H9 (cell line): ENCODE data around the gene LRRC17. TPM values are rescaled to one million over a fixed set of nuclear protein-coding genes. Genes with fewer than 3 reads are reported as not detected.

Experiments
- DNase-seq: peaks from one replicate; pipeline ENCODE4 v3.0.0-alpha.2; 2017
- H2AFZ ChIP-seq: one replicate; pipeline ENCODE4 v1.6.1; 2013; ENCODE audit warnings: mild to moderate bottlenecking, low read length, control low read depth, moderate library complexity
- H2AK5ac ChIP-seq: 2 replicates; pipeline ENCODE4 v1.6.1; 2013; ENCODE audit warnings: low read length, control low read depth, mixed read lengths; ENCODE audit not compliant: insufficient read length
- H2BK120ac ChIP-seq: one replicate; pipeline ENCODE4 v1.6.1; 2013; ENCODE audit warnings: low read depth, mild to moderate bottlenecking, low read length, control low read depth, inconsistent platforms; ENCODE audit not compliant: poor library complexity, severe bottlenecking
- H2BK12ac ChIP-seq: 2 replicates; pipeline ENCODE4 v1.6.1; 2013; ENCODE audit warnings: low read length, control low read depth, mixed read lengths, low read depth; ENCODE audit not compliant: insufficient read length
- H2BK15ac ChIP-seq: 2 replicates; pipeline ENCODE4 v1.6.1; 2013; ENCODE audit warnings: low read depth, low read length, control low read depth
- H2BK20ac ChIP-seq: one replicate; pipeline ENCODE4 v1.6.1; 2013; ENCODE audit warnings: low read depth, mild to moderate bottlenecking, low read length, control low read depth, inconsistent platforms; ENCODE audit not compliant: poor library complexity, severe bottlenecking
- H2BK5ac ChIP-seq: 2 replicates; pipeline ENCODE4 v1.6.1; 2013; ENCODE audit warnings: low read length, control low read depth, mixed read lengths; ENCODE audit not compliant: insufficient read length
- H3K14ac ChIP-seq: 2 replicates; pipeline ENCODE4 v1.6.1; 2013; ENCODE audit warnings: low read length, control low read depth; ENCODE audit not compliant: insufficient read depth
- H3K18ac ChIP-seq: 2 replicates; pipeline ENCODE4 v1.6.1; 2013; ENCODE audit warnings: low read depth, mild to moderate bottlenecking, mixed read lengths, low read length, control low read depth; ENCODE audit not compliant: insufficient read length
- H3K23ac ChIP-seq: 2 replicates; pipeline ENCODE4 v1.6.1; 2013; ENCODE audit warnings: low read length, control low read depth, mixed read lengths, low read depth; ENCODE audit not compliant: insufficient read length
- H3K23me2 ChIP-seq: 2 replicates; pipeline ENCODE4 v1.6.1; 2013; ENCODE audit warnings: low read depth, mild to moderate bottlenecking, mixed read lengths, low read length, control low read depth; ENCODE audit not compliant: insufficient read length, poor library complexity, severe bottlenecking
- H3K27ac ChIP-seq: 2 replicates; pipeline ENCODE4 v1.5.1; 2013; ENCODE audit warnings: low read length, control low read depth, mixed read lengths, low read depth; ENCODE audit not compliant: insufficient read length
- H3K27me3 ChIP-seq: 2 replicates; pipeline ENCODE4 v1.6.1; 2013; ENCODE audit warnings: low read length, control low read depth, inconsistent platforms; ENCODE audit not compliant: insufficient read depth
- H3K4ac ChIP-seq: 2 replicates; pipeline ENCODE4 v1.6.1; 2013; ENCODE audit warnings: low read depth, mild to moderate bottlenecking, control low read depth, inconsistent platforms, low read length, moderate library complexity
- H3K4me1 ChIP-seq: 2 replicates; pipeline ENCODE4 v1.6.1; 2013; ENCODE audit warnings: low read length, control low read depth, inconsistent platforms; ENCODE audit not compliant: insufficient read depth
- H3K4me2 ChIP-seq: 2 replicates; pipeline ENCODE4 v1.6.1; 2013; ENCODE audit warnings: low read length, control low read depth, mixed read lengths; ENCODE audit not compliant: insufficient read length, insufficient read depth
- H3K56ac ChIP-seq: 2 replicates; pipeline ENCODE4 v1.6.1; 2013; ENCODE audit warnings: low read depth, mild to moderate bottlenecking, mixed read lengths, low read length, control low read depth; ENCODE audit not compliant: insufficient read length
- H3K79me1 ChIP-seq: 2 replicates; pipeline ENCODE4 v1.6.1; 2013; ENCODE audit warnings: low read depth, mild to moderate bottlenecking, moderate library complexity, low read length, control low read depth, inconsistent platforms; ENCODE audit not compliant: insufficient read depth, poor library complexity, severe bottlenecking
- H3K79me2 ChIP-seq: 2 replicates; pipeline ENCODE4 v1.6.1; 2013; ENCODE audit warnings: low read length, control low read depth, inconsistent platforms; ENCODE audit not compliant: insufficient read depth
- H3K9ac ChIP-seq: 2 replicates; pipeline ENCODE4 v1.6.1; 2013; ENCODE audit warnings: low read length, control low read depth, mixed read lengths; ENCODE audit not compliant: insufficient read length; ENCODE audit errors: extremely low read depth
- H3K9me3 ChIP-seq: one replicate; pipeline ENCODE4 v1.6.1; 2013; ENCODE audit warnings: low read depth, low read length, inconsistent platforms; ENCODE audit not compliant: control insufficient read depth
- H3T11ph ChIP-seq: one replicate; pipeline ENCODE4 v1.6.1; 2013; ENCODE audit warnings: mild to moderate bottlenecking, low read length, control low read depth, inconsistent platforms
- H4K20me1 ChIP-seq: one replicate; pipeline ENCODE4 v1.6.1; 2013; ENCODE audit not compliant: control insufficient read depth, insufficient read length, insufficient read depth
- H4K5ac ChIP-seq: 2 replicates; pipeline ENCODE4 v1.6.1; 2013; ENCODE audit warnings: low read depth, mild to moderate bottlenecking, mixed read lengths, low read length, control low read depth; ENCODE audit not compliant: insufficient read length
- H4K8ac ChIP-seq: replicated peaks from 2 replicates; pipeline ENCODE4 v1.6.1; 2013; ENCODE audit warnings: low read length, control low read depth, mixed read lengths, low read depth; ENCODE audit not compliant: insufficient read length
- H4K91ac ChIP-seq: 2 replicates; pipeline ENCODE4 v1.6.1; 2013; ENCODE audit warnings: low read depth, mild to moderate bottlenecking, moderate library complexity, mixed read lengths, low read length, control low read depth; ENCODE audit not compliant: insufficient read length
- H3K27ac Mint-ChIP-seq, 3 experiments: 2 replicates in 2 of 3; 3 replicates in 1 of 3; pipeline ENCODE4 v1.8.0; 2020 to 2021; ENCODE audit warnings: mixed read lengths in 3 of 3, mild to moderate bottlenecking in 1 of 3, moderate library complexity in 1 of 3
- H3K27me3 Mint-ChIP-seq: 2 replicates; pipeline ENCODE4 v1.8.0; 2021; ENCODE audit warnings: low read depth, mild to moderate bottlenecking, moderate library complexity, mixed read lengths
- H3K36me3 Mint-ChIP-seq, 3 experiments: 2 replicates in 2 of 3; 3 replicates in 1 of 3; pipeline ENCODE4 v1.8.0; 2020 to 2021; ENCODE audit warnings: low read depth in 3 of 3, mixed read lengths in 3 of 3; ENCODE audit not compliant: insufficient read depth in 1 of 3
- H3K4me1 Mint-ChIP-seq, 2 experiments: 2 replicates each; pipeline ENCODE4 v1.8.0; 2020; ENCODE audit warnings: mixed read lengths in 2 of 2
- H3K4me3 Mint-ChIP-seq, 2 experiments: 2 replicates in 1 of 2; 3 replicates in 1 of 2; pipeline ENCODE4 v1.8.0; 2020 to 2021; ENCODE audit warnings: mild to moderate bottlenecking in 2 of 2, mixed read lengths in 2 of 2, moderate library complexity in 1 of 2
- H3K9me3 Mint-ChIP-seq, 2 experiments: 2 replicates in 1 of 2; 3 replicates in 1 of 2; pipeline ENCODE4 v1.8.0; 2020; ENCODE audit warnings: mild to moderate bottlenecking in 2 of 2, mixed read lengths in 2 of 2, moderate library complexity in 1 of 2
- WGBS: extraction: QIAGEN DNeasy Blood & Tissue Kit; methylation state at CpG from one replicate; pipeline ENCODE4 v1.1.7; 2013; ENCODE audit warnings: missing lambda C conversion rate, low lambda C conversion rate, mixed read lengths; ENCODE audit not compliant: insufficient read length; ENCODE audit errors: extremely low coverage; 5-methylcytosine and 5-hydroxymethylcytosine counted together
- total RNA-seq: library from RNA; stranded (reverse); gene quantifications from 2 replicates; pipeline ENCODE4 v1.2.1, GENCODE V29; 2021
- TF ChIP-seq, protein P1 (sequence below): fragments of 200-600 bp; sonication (generic); conservative IDR thresholded peaks from 3 replicates; pipeline ENCODE4 v1.8.0; 2021; ENCODE audit warnings: antibody characterized with exemption, mild to moderate bottlenecking

Gene LRRC17
- total RNA-seq, 1 experiment from 2014 or later: 2.0 TPM

DNA sequence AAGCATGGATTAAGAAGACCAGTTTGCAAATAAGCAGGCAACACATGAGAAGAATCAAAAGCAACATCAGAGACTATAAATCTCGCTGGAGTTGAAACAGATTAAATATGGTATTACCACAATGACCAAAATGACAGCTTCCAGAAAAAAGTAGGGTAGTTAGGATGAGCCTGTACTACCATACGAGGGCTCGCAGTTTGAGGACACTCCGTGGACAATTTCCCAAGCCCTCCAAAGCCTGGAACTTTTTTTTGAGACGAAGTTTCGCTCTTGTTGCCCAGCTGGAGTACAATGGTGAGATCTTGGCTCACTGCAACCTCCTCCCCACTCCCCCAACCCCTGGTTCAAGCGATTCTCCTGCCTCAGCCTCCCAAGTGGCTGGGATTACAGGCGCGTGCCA lies 1.0 kb downstream of the LRRC17 start:
- peaks cover 37 to 47% of the 10 kb centered on the region in 2 experiments for H3K4me1 Mint-ChIP-seq
- no peaks in the 10 kb centered on the region for H3K79me1 ChIP-seq
- H3K23ac ChIP-seq: no peak overlapping the region
- H2BK12ac ChIP-seq: no peak overlapping the region
- no peak for DNase-seq
- H3K18ac ChIP-seq: no peak overlapping the region
- no peak overlapping the region for H3K4me2 ChIP-seq
- H3K27ac Mint-ChIP-seq: no peak overlapping the region
- no peak overlapping the region for H3K4ac ChIP-seq
- H4K91ac ChIP-seq: no peak overlapping the region
- no peak overlapping the region for H3K27ac ChIP-seq
- H3K56ac ChIP-seq: no peak overlapping the region
- no peaks in the 10 kb centered on the region for H3K9me3 Mint-ChIP-seq
- H4K5ac ChIP-seq: no peak overlapping the region
- H3T11ph ChIP-seq: no peak overlapping the region
- H3K27me3 Mint-ChIP-seq: no peaks in the 10 kb centered on the region
- no peaks in the 10 kb centered on the region for H3K79me2 ChIP-seq
- no peak overlapping the region for H2AK5ac ChIP-seq
- H2BK5ac ChIP-seq: no peak overlapping the region
- no peaks in the 10 kb centered on the region for H3K27me3 ChIP-seq
- H3K4me3 Mint-ChIP-seq: no peak overlapping the region
- no peaks in the 10 kb centered on the region for H4K20me1 ChIP-seq
- H2BK120ac ChIP-seq: no peak overlapping the region
- WGBS: no CpG with 5 or more reads among the region's 9 CpGs
- peaks cover 3% of the 10 kb centered on the region for H3K4me1 ChIP-seq
- TF ChIP-seq, protein P1, sequence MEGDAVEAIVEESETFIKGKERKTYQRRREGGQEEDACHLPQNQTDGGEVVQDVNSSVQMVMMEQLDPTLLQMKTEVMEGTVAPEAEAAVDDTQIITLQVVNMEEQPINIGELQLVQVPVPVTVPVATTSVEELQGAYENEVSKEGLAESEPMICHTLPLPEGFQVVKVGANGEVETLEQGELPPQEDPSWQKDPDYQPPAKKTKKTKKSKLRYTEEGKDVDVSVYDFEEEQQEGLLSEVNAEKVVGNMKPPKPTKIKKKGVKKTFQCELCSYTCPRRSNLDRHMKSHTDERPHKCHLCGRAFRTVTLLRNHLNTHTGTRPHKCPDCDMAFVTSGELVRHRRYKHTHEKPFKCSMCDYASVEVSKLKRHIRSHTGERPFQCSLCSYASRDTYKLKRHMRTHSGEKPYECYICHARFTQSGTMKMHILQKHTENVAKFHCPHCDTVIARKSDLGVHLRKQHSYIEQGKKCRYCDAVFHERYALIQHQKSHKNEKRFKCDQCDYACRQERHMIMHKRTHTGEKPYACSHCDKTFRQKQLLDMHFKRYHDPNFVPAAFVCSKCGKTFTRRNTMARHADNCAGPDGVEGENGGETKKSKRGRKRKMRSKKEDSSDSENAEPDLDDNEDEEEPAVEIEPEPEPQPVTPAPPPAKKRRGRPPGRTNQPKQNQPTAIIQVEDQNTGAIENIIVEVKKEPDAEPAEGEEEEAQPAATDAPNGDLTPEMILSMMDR: no peak
- no peak overlapping the region for H2AFZ ChIP-seq
- H3K23me2 ChIP-seq: no peaks in the 10 kb centered on the region
- H3K36me3 Mint-ChIP-seq: peaks cover 0 to 3% (median 2%) of the 10 kb centered on the region in 3 experiments; a peak in 2 of 7 replicates
- H3K9ac ChIP-seq: no peak overlapping the region
- H4K8ac ChIP-seq: no peak overlapping the region
- no peak overlapping the region for H2BK20ac ChIP-seq
- no peaks in the 10 kb centered on the region for H3K9me3 ChIP-seq
- H2BK15ac ChIP-seq: no peak overlapping the region
- H3K14ac ChIP-seq: no peak overlapping the region
